ENCODE data around the gene HSD17B3. TPM values are rescaled to one million over a fixed set of nuclear protein-coding genes. Genes with fewer than 3 reads are reported as not detected.
"Not testable (repeated sequence)": the region's sequence is repeated elsewhere in the genome, so short reads cannot be mapped to it uniquely, and the experiment has no call there.

HSD17B3 gene
- total and polyA plus RNA-seq, 9 donors = 0.24 to 1.6 (median 0.49) TPM; not detected in 1

- Histone ChIP-seq H3K27ac (ENCODE audit: low read length) (no peak overlapping the region), H3K36me3 (ENCODE audit: control insufficient read depth, insufficient read depth, low read length) (no peaks in the 10 kb centered on the region), H3K4me1 (ENCODE audit: control insufficient read depth, insufficient read depth, low read length) (peaks cover 14% of the 10 kb centered on the region), H3K4me3 (ENCODE audit: low read length) (no peak overlapping the region), H3K27me3 (ENCODE audit: control insufficient read depth, insufficient read depth, low read length) (peaks cover 6% of the 10 kb centered on the region), H3K9me3 (replicated peaks; ENCODE audit: control insufficient read depth, low read depth, low read length) (peaks cover 3% of the 10 kb centered on the region)
- WGBS (ENCODE audit: insufficient coverage) = 82% methylated on average over 3 of the region's 13 CpGs
- no peak for DNase-seq
These were observed 98.8 kb downstream of the HSD17B3 start for GRCh38 chr9:96202971-96203780.

GRCh38 chr9:96201140-96201539, 100.8 kb downstream of the HSD17B3 start:
- no peak for DNase-seq
- 65% methylated on average over 4 of the region's 6 CpGs for WGBS (ENCODE audit: insufficient coverage)

GRCh38 chr9:96199006-96199405, 103.0 kb downstream of the HSD17B3 start:
- H3K4me1 ChIP-seq (ENCODE audit: control insufficient read depth, insufficient read depth, low read length) = peaks cover 7% of the 10 kb centered on the region
- H3K4me3 ChIP-seq (ENCODE audit: low read length) = no peak overlapping the region
- no peak overlapping the region for H3K27ac ChIP-seq (ENCODE audit: low read length)
- H3K27me3 ChIP-seq (ENCODE audit: control insufficient read depth, insufficient read depth, low read length) = peaks cover 7% of the 10 kb centered on the region
- no CpG with 5 or more reads among the region's 5 CpGs for WGBS (ENCODE audit: insufficient coverage)
- H3K36me3 ChIP-seq (ENCODE audit: control insufficient read depth, insufficient read depth, low read length) = no peaks in the 10 kb centered on the region
- DNase-seq = no peak
- no peaks in the 10 kb centered on the region for H3K9me3 ChIP-seq (replicated peaks; ENCODE audit: control insufficient read depth, low read depth, low read length)

More at GRCh38 chr9:96201140-96201539, 100.8 kb downstream of the HSD17B3 start:
- Histone ChIP-seq H3K4me1 (ENCODE audit: control insufficient read depth, insufficient read depth, low read length) (peaks cover 14% of the 10 kb centered on the region), H3K9me3 (replicated peaks; ENCODE audit: control insufficient read depth, low read depth, low read length) (peaks cover 3% of the 10 kb centered on the region), H3K36me3 (ENCODE audit: control insufficient read depth, insufficient read depth, low read length) (no peaks in the 10 kb centered on the region), H3K27ac (ENCODE audit: low read length) (no peak overlapping the region), H3K4me3 (ENCODE audit: low read length) (no peak overlapping the region), H3K27me3 (ENCODE audit: control insufficient read depth, insufficient read depth, low read length) (peaks cover 7% of the 10 kb centered on the region)

GRCh38 chr9:96195541-96195940, 106.4 kb downstream of the HSD17B3 start:
- H3K4me1 ChIP-seq (ENCODE audit: control insufficient read depth, insufficient read depth, low read length) = no peaks in the 10 kb centered on the region
- no peak overlapping the region for H3K4me3 ChIP-seq (ENCODE audit: low read length)
- H3K27me3 ChIP-seq (ENCODE audit: control insufficient read depth, insufficient read depth, low read length) = peaks cover 7% of the 10 kb centered on the region
- no peak overlapping the region for H3K27ac ChIP-seq (ENCODE audit: low read length)
- no peaks in the 10 kb centered on the region for H3K36me3 ChIP-seq (ENCODE audit: control insufficient read depth, insufficient read depth, low read length)
- no peak for DNase-seq
- 46% methylated on average over 3 of the region's 3 CpGs for WGBS (ENCODE audit: insufficient coverage)
- H3K9me3 ChIP-seq (replicated peaks; ENCODE audit: control insufficient read depth, low read depth, low read length) = peaks cover 6% of the 10 kb centered on the region

- WGBS (ENCODE audit: insufficient coverage) = 0% methylated on average over 1 of the region's 5 CpGs
- H3K36me3 ChIP-seq (ENCODE audit: control insufficient read depth, insufficient read depth, low read length) = no peaks in the 10 kb centered on the region
- peaks cover 4% of the 10 kb centered on the region for H3K27me3 ChIP-seq (ENCODE audit: control insufficient read depth, insufficient read depth, low read length)
- H3K4me3 ChIP-seq (ENCODE audit: low read length) = no peak overlapping the region
- H3K4me1 ChIP-seq (ENCODE audit: control insufficient read depth, insufficient read depth, low read length) = no peaks in the 10 kb centered on the region
- no peak for DNase-seq
- peaks cover 15% of the 10 kb centered on the region for H3K9me3 ChIP-seq (replicated peaks; ENCODE audit: control insufficient read depth, low read depth, low read length)
- H3K27ac ChIP-seq (ENCODE audit: low read length) = no peak overlapping the region
These were observed 108.7 kb downstream of the HSD17B3 start for GRCh38 chr9:96193236-96193755.

GRCh38 chr9:96192710-96193109, 109.3 kb downstream of the HSD17B3 start:
- no peak overlapping the region for H3K4me3 ChIP-seq (ENCODE audit: low read length)
- H3K27ac ChIP-seq (ENCODE audit: low read length) = no peak overlapping the region
- no peaks in the 10 kb centered on the region for H3K4me1 ChIP-seq (ENCODE audit: control insufficient read depth, insufficient read depth, low read length)
- peaks cover 15% of the 10 kb centered on the region for H3K9me3 ChIP-seq (replicated peaks; ENCODE audit: control insufficient read depth, low read depth, low read length)
- no peak for DNase-seq
- peaks cover 4% of the 10 kb centered on the region for H3K27me3 ChIP-seq (ENCODE audit: control insufficient read depth, insufficient read depth, low read length)
- no peaks in the 10 kb centered on the region for H3K36me3 ChIP-seq (ENCODE audit: control insufficient read depth, insufficient read depth, low read length)

- no peak for DNase-seq
- H3K36me3 ChIP-seq (ENCODE audit: control insufficient read depth, insufficient read depth, low read length) = no peaks in the 10 kb centered on the region
- peaks cover 6% of the 10 kb centered on the region for H3K4me1 ChIP-seq (ENCODE audit: control insufficient read depth, insufficient read depth, low read length)
- no peak overlapping the region for H3K27ac ChIP-seq (ENCODE audit: low read length)
- 90% methylated on average over 2 of the region's 2 CpGs for WGBS (ENCODE audit: insufficient coverage)
- H3K27me3 ChIP-seq (ENCODE audit: control insufficient read depth, insufficient read depth, low read length) = peaks cover 14% of the 10 kb centered on the region
- H3K9me3 ChIP-seq (replicated peaks; ENCODE audit: control insufficient read depth, low read depth, low read length) = peaks cover 24% of the 10 kb centered on the region
- no peak overlapping the region for H3K4me3 ChIP-seq (ENCODE audit: low read length)
These were observed 112.0 kb downstream of the HSD17B3 start for GRCh38 chr9:96189995-96190394.

- not testable (repeated sequence) for DNase-seq; H3K36me3 ChIP-seq (ENCODE audit: control insufficient read depth, insufficient read depth, low read length); H3K27ac ChIP-seq (ENCODE audit: low read length); H3K4me1 ChIP-seq (ENCODE audit: control insufficient read depth, insufficient read depth, low read length); H3K4me3 ChIP-seq (ENCODE audit: low read length)
- peaks cover 25% of the 10 kb centered on the region for H3K9me3 ChIP-seq (replicated peaks; ENCODE audit: control insufficient read depth, low read depth, low read length)
- WGBS (ENCODE audit: insufficient coverage) = no CpG with 5 or more reads among the region's 2 CpGs
- peaks cover 17% of the 10 kb centered on the region for H3K27me3 ChIP-seq (ENCODE audit: control insufficient read depth, insufficient read depth, low read length)
These were observed 112.4 kb downstream of the HSD17B3 start for GRCh38 chr9:96189581-96189980.

GRCh38 chr9:96188571-96188970, 113.4 kb downstream of the HSD17B3 start:
- H3K9me3 ChIP-seq (replicated peaks; ENCODE audit: control insufficient read depth, low read depth, low read length) = peaks cover 25% of the 10 kb centered on the region
- H3K27ac ChIP-seq (ENCODE audit: low read length) = no peak overlapping the region
- H3K27me3 ChIP-seq (ENCODE audit: control insufficient read depth, insufficient read depth, low read length) = peaks cover 25% of the 10 kb centered on the region
- H3K36me3 ChIP-seq (ENCODE audit: control insufficient read depth, insufficient read depth, low read length) = no peaks in the 10 kb centered on the region
- 67% methylated on average over 1 of the region's 5 CpGs for WGBS (ENCODE audit: insufficient coverage)
- DNase-seq = no peak
- H3K4me3 ChIP-seq (ENCODE audit: low read length) = no peak overlapping the region
- peaks cover 6% of the 10 kb centered on the region for H3K4me1 ChIP-seq (ENCODE audit: control insufficient read depth, insufficient read depth, low read length)

GRCh38 chr9:96187151-96187555, 114.8 kb downstream of the HSD17B3 start:
- Histone ChIP-seq H3K4me3 (ENCODE audit: low read length) (no peak overlapping the region), H3K4me1 (ENCODE audit: control insufficient read depth, insufficient read depth, low read length) (peaks cover 6% of the 10 kb centered on the region), H3K27me3 (ENCODE audit: control insufficient read depth, insufficient read depth, low read length) (peaks cover 28% of the 10 kb centered on the region), H3K36me3 (ENCODE audit: control insufficient read depth, insufficient read depth, low read length) (no peaks in the 10 kb centered on the region), H3K27ac (ENCODE audit: low read length) (no peak overlapping the region), H3K9me3 (replicated peaks; ENCODE audit: control insufficient read depth, low read depth, low read length) (peaks cover 25% of the 10 kb centered on the region)
- 40% methylated on average over 8 of the region's 12 CpGs for WGBS (ENCODE audit: insufficient coverage)
- DNase-seq = peak; percentile 29
